Measurements from ENCODE around the gene PLPP1.

DNA sequence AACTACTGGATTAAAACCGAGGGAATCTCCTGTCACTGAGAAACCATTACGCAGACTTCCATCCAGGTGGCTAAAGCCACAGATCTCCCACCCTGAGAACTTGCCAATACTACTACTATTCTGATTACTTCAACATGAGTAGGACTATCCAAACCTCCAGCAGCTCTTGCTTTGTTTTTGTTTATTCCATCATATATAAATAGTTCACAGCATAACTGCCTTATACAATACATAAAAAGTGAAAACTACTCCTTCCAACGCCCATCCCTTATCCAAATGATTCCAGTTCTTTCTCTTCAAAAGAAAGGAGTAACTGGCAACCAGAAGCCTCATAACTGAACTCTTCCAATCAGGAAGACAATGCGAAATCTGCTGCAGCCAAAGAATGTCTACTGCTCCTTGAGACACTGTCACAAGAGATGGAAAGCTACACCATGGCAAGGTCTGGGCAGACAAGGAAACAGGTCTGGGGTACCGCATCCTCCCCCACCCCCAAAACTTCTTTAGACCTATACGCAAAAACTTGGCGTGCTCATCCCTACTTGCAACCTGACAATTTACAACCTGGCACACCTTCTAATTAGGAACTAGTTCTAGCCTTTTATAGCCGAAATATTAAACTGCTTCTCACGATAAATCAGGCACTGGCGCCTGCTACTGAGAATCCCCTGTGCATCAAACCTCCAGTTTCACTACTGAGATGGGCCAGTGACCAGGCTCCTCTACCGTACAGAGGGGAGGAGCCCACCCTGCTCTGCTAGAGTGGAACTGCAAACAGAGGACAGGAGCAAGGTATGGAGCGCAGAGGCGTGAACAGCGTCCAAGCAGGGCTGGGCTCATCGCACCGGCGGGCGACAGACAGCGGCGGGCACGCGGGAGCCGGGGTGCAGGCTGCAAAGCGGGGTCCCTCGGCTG lies 986 bp downstream of the PLPP1 start:
- TF ChIP-seq, protein P1, sequence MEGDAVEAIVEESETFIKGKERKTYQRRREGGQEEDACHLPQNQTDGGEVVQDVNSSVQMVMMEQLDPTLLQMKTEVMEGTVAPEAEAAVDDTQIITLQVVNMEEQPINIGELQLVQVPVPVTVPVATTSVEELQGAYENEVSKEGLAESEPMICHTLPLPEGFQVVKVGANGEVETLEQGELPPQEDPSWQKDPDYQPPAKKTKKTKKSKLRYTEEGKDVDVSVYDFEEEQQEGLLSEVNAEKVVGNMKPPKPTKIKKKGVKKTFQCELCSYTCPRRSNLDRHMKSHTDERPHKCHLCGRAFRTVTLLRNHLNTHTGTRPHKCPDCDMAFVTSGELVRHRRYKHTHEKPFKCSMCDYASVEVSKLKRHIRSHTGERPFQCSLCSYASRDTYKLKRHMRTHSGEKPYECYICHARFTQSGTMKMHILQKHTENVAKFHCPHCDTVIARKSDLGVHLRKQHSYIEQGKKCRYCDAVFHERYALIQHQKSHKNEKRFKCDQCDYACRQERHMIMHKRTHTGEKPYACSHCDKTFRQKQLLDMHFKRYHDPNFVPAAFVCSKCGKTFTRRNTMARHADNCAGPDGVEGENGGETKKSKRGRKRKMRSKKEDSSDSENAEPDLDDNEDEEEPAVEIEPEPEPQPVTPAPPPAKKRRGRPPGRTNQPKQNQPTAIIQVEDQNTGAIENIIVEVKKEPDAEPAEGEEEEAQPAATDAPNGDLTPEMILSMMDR (IDR thresholded peaks at IDR 0.05): no peak
- no peak for TF ChIP-seq EZH2 (IDR thresholded peaks at IDR 0.05)
